HepG2 (cell line): Measurements from ENCODE around the gene HELZ. TPM values are rescaled to one million over a fixed set of nuclear protein-coding genes. Genes with fewer than 3 reads are reported as not detected.

Experiments
- ATAC-seq: fragments of 200-7000 bp; cut with Tn5 transposase; 3 replicates; pipeline ENCODE4 v1.9.1; 2020; ENCODE audit warnings: mild to moderate bottlenecking, moderate library complexity
- BruUV-seq: library from RNA; stranded (reverse); fragments of 400-500 nt; replicated peaks from 2 replicates; lab custom pipeline; 2021; lab: Mats Ljungman, UMichigan
- CTCF ChIA-PET: fragments of 300-600 bp; formaldehyde crosslinking; extraction: SDS; loops from one replicate; lab custom pipeline; 2021; ENCODE audit warnings: low total read pairs, inconsistent platforms, low intra/inter-chr PET ratio; lab: Yijun Ruan, JAX
- POLR2A ChIA-PET: fragments of 350-600 bp; sonication (Branson Sonifier 250); formaldehyde crosslinking; loops from one replicate; lab custom pipeline; 2020; ENCODE audit warnings: antibody characterized with exemption, inconsistent platforms; lab: Yijun Ruan, JAX
- DNase-seq: peaks from one replicate; pipeline ENCODE4 v3.0.0-alpha.2; 2015; ENCODE audit warnings: low spot score
- FAIRE-seq: peaks from 3 replicates; lab custom pipeline; 2011; peaks lifted over from hg19 to GRCh38; lab: Jason Lieb, UNC
- H2AFZ ChIP-seq: one replicate; pipeline ENCODE4 v1.6.1; 2011; ENCODE audit warnings: low read length, inconsistent platforms
- H3K27ac ChIP-seq: fragments of 300-600 bp; 3 replicates; pipeline ENCODE4 v1.8.0; 2011; ENCODE audit warnings: mixed run types, mild to moderate bottlenecking, mixed read lengths, low read length, inconsistent platforms; ENCODE audit not compliant: insufficient read depth; ENCODE audit errors: extremely low read length
- H3K27me3 ChIP-seq, 2 experiments: fragments of 200-600 bp in 1 of 2; 2 replicates in 1 of 2; 3 replicates in 1 of 2; pipeline versions ENCODE4 v1.6.0 to v1.8.0; 2011; ENCODE audit warnings: low read length in 2 of 2, mild to moderate bottlenecking in 2 of 2, moderate library complexity in 2 of 2, inconsistent platforms in 1 of 2; ENCODE audit not compliant: insufficient read depth in 2 of 2, control insufficient read depth in 1 of 2
- H3K36me3 ChIP-seq, 2 experiments: fragments of 200-600 bp in 1 of 2; replicated peaks in 1 of 2; 2 replicates in 1 of 2; 3 replicates in 1 of 2; pipeline versions ENCODE4 v1.5.1 to v1.8.0; 2011; ENCODE audit warnings: low read length in 2 of 2, inconsistent platforms in 1 of 2; ENCODE audit not compliant: insufficient read depth in 2 of 2, control insufficient read depth in 1 of 2
- H3K4me1 ChIP-seq: 2 replicates; pipeline ENCODE4 v1.5.1; 2012; ENCODE audit warnings: low read length, inconsistent platforms; ENCODE audit not compliant: insufficient read depth
- H3K4me2 ChIP-seq: 2 replicates; pipeline ENCODE4 v1.6.0; 2011; ENCODE audit warnings: low read depth, low read length, inconsistent platforms
- H3K4me3 ChIP-seq, 3 experiments: fragments of 200-600 bp in 1 of 3; sonication (generic), shearing (Covaris generic) in 1 of 3; replicated peaks in 1 of 3; 2 replicates each; pipeline ENCODE4 v1.5.1; 2011 to 2016; ENCODE audit warnings: low read length in 3 of 3, inconsistent platforms in 2 of 3, low read depth in 2 of 3, mild to moderate bottlenecking in 2 of 3, control low read depth in 1 of 3, mixed read lengths in 1 of 3; ENCODE audit not compliant: insufficient read depth in 1 of 3
- H3K79me2 ChIP-seq: one replicate; pipeline ENCODE4 v1.6.1; 2011; ENCODE audit warnings: low read length, inconsistent platforms; ENCODE audit not compliant: insufficient read depth
- H3K9ac ChIP-seq: 2 replicates; pipeline ENCODE4 v1.6.0; 2011; ENCODE audit warnings: mild to moderate bottlenecking, low read depth, low read length, inconsistent platforms; ENCODE audit not compliant: insufficient read depth
- H3K9me3 ChIP-seq: 2 replicates; pipeline ENCODE4 v1.5.1; 2012; ENCODE audit warnings: mild to moderate bottlenecking, low read length
- H4K20me1 ChIP-seq: 2 replicates; pipeline ENCODE4 v1.6.0; 2011; ENCODE audit warnings: inconsistent platforms, mild to moderate bottlenecking, low read length, moderate library complexity; ENCODE audit not compliant: insufficient read depth
- CBX5 ChIP-seq: sonication (generic); formaldehyde crosslinking; IDR thresholded peaks from 2 replicates; pipeline ENCODE4 v1.4.0; 2020; ENCODE audit warnings: missing genetic modification reagents, borderline replicate concordance
- CEBPB ChIP-seq: IDR thresholded peaks from 2 replicates; pipeline ENCODE4 v1.6.1; 2011; ENCODE audit warnings: low read depth, low read length, improper control_type of control experiment, borderline replicate concordance
- CEBPG ChIP-seq: IDR thresholded peaks from 2 replicates; pipeline ENCODE4 v1.6.1; 2016
- GPBP1L1 ChIP-seq: sonication (generic); formaldehyde crosslinking; IDR thresholded peaks from 2 replicates; pipeline ENCODE4 v1.5.0; 2020; ENCODE audit warnings: mild to moderate bottlenecking, missing genetic modification reagents
- NFYC ChIP-seq: IDR thresholded peaks from 2 replicates; pipeline ENCODE4 v1.6.1; 2016; ENCODE audit warnings: missing genetic modification reagents, missing compliant biosample characterization
- ZNF510 ChIP-seq: sonication (generic); formaldehyde crosslinking; IDR thresholded peaks from 2 replicates; pipeline ENCODE4 v1.4.0; 2020; ENCODE audit warnings: low read depth, mild to moderate bottlenecking, missing genetic modification reagents
- WGBS: methylation state at CpG from one replicate; pipeline ENCODE4 v1.1.6; 2017; ENCODE audit warnings: low lambda C conversion rate; 5-methylcytosine and 5-hydroxymethylcytosine counted together
- in situ Hi-C: cut with HindIII; loops from 2 replicates; pipeline ENCODE4 v1.10.0; 2017; ENCODE audit warnings: low pct_unique_long_range_greater_than_20kb; ENCODE audit not compliant: extremely low pct_ligation_motif_present
- intact Hi-C: fragments of 100-400 bp; cut with micrococcal nuclease; formaldehyde crosslinking; loops from one replicate; pipeline ENCODE4 v1.10.0; 2022; ENCODE audit not compliant: unreplicated experiment
- polyA plus RNA-seq, 8 experiments: library from polyadenylated mRNA; depleted of rRNA in 3 of 8; stranded (reverse) in 7 of 8; unstranded in 1 of 8; fragments of >200 nt; fragmentation: Illumina TruSeq in 4 of 8; extraction: Trizol in 4 of 8; gene quantifications; 2 replicates each; pipeline versions ENCODE4 v1.2.1 to v1.2.3, GENCODE V29; 2011 to 2016; ENCODE audit warnings: low read depth in 4 of 8, missing spikeins in 1 of 8, mixed read lengths in 1 of 8; ENCODE audit not compliant: insufficient read depth in 1 of 8
- total RNA-seq, 5 experiments: library from RNA; depleted of rRNA; stranded (reverse); fragments of >200 nt; fragmentation: Illumina TruSeq; extraction: Trizol; gene quantifications; 2 replicates each; pipeline ENCODE4 v1.2.3, GENCODE V29; 2016; ENCODE audit warnings: low read depth in 1 of 5

HELZ gene
- total and polyA plus RNA-seq, 2 of the 13 experiments (the other 11 are each of a cell fraction or from before 2014, with no cell fraction given) = 35.3 to 52.4 TPM

- DNase-seq (no peak), ATAC-seq (no peak; the same call in 2 of the 3 replicates), FAIRE-seq (no peak)
- ChIA-PET CTCF (no interaction called here), POLR2A (no interaction called here)
- BruUV-seq = TSS peak; percentile 19
- Histone ChIP-seq H4K20me1 (peaks cover 69% of the 10 kb centered on the region), H3K4me2 (no peak overlapping the region), H3K36me3 (peaks cover 3 to 78% of the 10 kb centered on the region in 2 experiments), H2AFZ (no peak overlapping the region), H3K79me2 (peaks cover 91% of the 10 kb centered on the region), H3K9ac (no peak overlapping the region), H3K27me3 (no peaks in the 10 kb centered on the region), H3K4me1 (peaks cover 31% of the 10 kb centered on the region; the same call in 1 of the 2 replicates), H3K9me3 (no peaks in the 10 kb centered on the region), H3K27ac (no peak overlapping the region), H3K4me3 (no peak overlapping the region)
- in situ Hi-C loops (no loop called here), intact Hi-C loops (no loop called here)
- TF ChIP-seq CBX5 (no peak), ZNF510 (CRISPR knock-in tag) (0 out of 2 replicates have a peak, but pooled peaks have one; percentile 39)
- WGBS = 96% methylated on average over 5 of the region's 5 CpGs
Observed at GRCh38 chr17:67229109-67229955, 15.7 kb downstream of the HELZ start.

- DNase-seq (no peak), FAIRE-seq (no peak), ATAC-seq (no peak)
- Histone ChIP-seq H3K27me3 (no peaks in the 10 kb centered on the region), H3K36me3 (peaks cover 10 to 78% of the 10 kb centered on the region in 2 experiments), H3K4me3 (no peak overlapping the region), H4K20me1 (peaks cover 76% of the 10 kb centered on the region), H2AFZ (no peak overlapping the region), H3K4me2 (no peak overlapping the region), H3K9ac (no peak overlapping the region), H3K27ac (no peak overlapping the region), H3K9me3 (no peaks in the 10 kb centered on the region), H3K79me2 (peaks cover 89% of the 10 kb centered on the region), H3K4me1 (peaks cover 31% of the 10 kb centered on the region; the same call in 1 of the 2 replicates)
- POLR2A ChIA-PET = no interaction called here
- in situ Hi-C loops = no loop called here
- CTCF ChIA-PET = no interaction called here
- BruUV-seq = no TSS peak
- intact Hi-C loops = loop anchor here (2.0 kb wide), 1 partner anchor 269 kb away; no protein-coding TSS in a partner anchor
- TF ChIP-seq CEBPB (peak; percentile 70), CEBPG (CRISPR knock-in tag) (peak; percentile 54; the same call in 1 of the 2 replicates), NFYC (CRISPR knock-in tag) (no peak), GPBP1L1 (CRISPR knock-in tag) (no peak)
Observed at GRCh38 chr17:67227488-67227887, 17.5 kb downstream of the HELZ start.
